Epidermal melanocyte (primary cell): ENCODE results near the gene SPACDR.

ENCODE experiments used
- DNase-seq: peaks from one replicate; pipeline ENCODE4 v3.0.0; 2011; ENCODE audit warnings: low spot score; ENCODE audit not compliant: insufficient read length

Gene SPACDR

GRCh38 chr7:100485471-100485876 is 21.4 kb upstream of the SPACDR start:
- DNase-seq = no peak

- DNase-seq = no peak
Measured at GRCh38 chr7:100484673-100485045, 20.6 kb upstream of the SPACDR start.

GRCh38 chr7:100483722-100484672 is 19.9 kb upstream of the SPACDR start, which contains the start of gene NYAP1:
Gene NYAP1, plus strand, starts transcription at chr7:100483927. Its CDS starts 1,385 bp downstream, at chr7:100485312.
- peak; percentile 70 for DNase-seq

- peak; percentile 54 for DNase-seq
Measured at GRCh38 chr7:100483090-100483721, 19.1 kb upstream of the SPACDR start.

- DNase-seq = no peak
Measured at GRCh38 chr7:100482728-100483089, 18.6 kb upstream of the SPACDR start.

- no peak for DNase-seq
Measured at GRCh38 chr7:100481466-100481865, 17.4 kb upstream of the SPACDR start.

GRCh38 chr7:100478958-100479660 is 15.0 kb upstream of the SPACDR start, which contains the start of gene TSC22D4:
Gene TSC22D4, minus strand, starts transcription at chr7:100479214. Its CDS starts 1,176 bp downstream, at chr7:100478038.
- peak; percentile 97 for DNase-seq

- no peak for DNase-seq
Measured at GRCh38 chr7:100477871-100478267, 13.8 kb upstream of the SPACDR start.

GRCh38 chr7:100476903-100477870 is 13.1 kb upstream of the SPACDR start:
- DNase-seq = no peak

GRCh38 chr7:100476101-100476780 is 12.2 kb upstream of the SPACDR start:
- no peak for DNase-seq

GRCh38 chr7:100475549-100475948 is 11.5 kb upstream of the SPACDR start:
- DNase-seq = no peak

- DNase-seq = no peak
Measured at GRCh38 chr7:100472854-100473499, 8.9 kb upstream of the SPACDR start.

GRCh38 chr7:100472121-100472851 is 8.2 kb upstream of the SPACDR start:
- no peak for DNase-seq

- DNase-seq = no peak
Measured at GRCh38 chr7:100471021-100471420, 7.0 kb upstream of the SPACDR start.

- peak; percentile 94 for DNase-seq
Measured at GRCh38 chr7:100469227-100470044, 5.4 kb upstream of the SPACDR start.

- DNase-seq = no peak
Measured at GRCh38 chr7:100467638-100468373, 3.7 kb upstream of the SPACDR start.
